ENCODE data around the gene STX18.

The STX18 gene

GRCh38 chr4:4439782-4440181 is 102.1 kb downstream of the STX18 start:
- H3K4me3 ChIP-seq (ENCODE audit: low read depth, low read length) = no peak overlapping the region
- TF ChIP-seq CTCF (IDR thresholded peaks at IDR 0.05; ENCODE audit: low read depth, low read length, missing control alignments) = no peak
- DNase-seq (ENCODE audit: low read depth) = no peak
- in situ Hi-C loops (cut with HindIII; ENCODE audit: low sequenced_read_pairs) = no loop called here

DNA sequence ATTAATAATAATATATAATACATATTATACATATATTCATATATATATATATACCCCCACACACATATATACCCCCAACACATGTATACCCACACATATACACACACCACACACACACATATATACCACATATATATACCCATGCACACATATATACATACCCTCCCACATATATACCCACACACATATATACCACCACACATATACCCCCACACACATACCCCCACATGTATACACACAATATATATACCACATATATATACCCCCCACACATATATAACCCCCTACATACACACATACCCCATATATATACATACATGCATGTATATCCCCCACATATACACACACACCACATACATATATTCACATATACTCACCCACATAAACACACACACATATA is 103.0 kb downstream of the STX18 start:
- TF ChIP-seq CTCF (IDR thresholded peaks at IDR 0.05; ENCODE audit: low read depth, low read length, missing control alignments) = no peak
- H3K4me3 ChIP-seq (ENCODE audit: low read depth, low read length) = no peak overlapping the region
- in situ Hi-C loops (cut with HindIII; ENCODE audit: low sequenced_read_pairs) = no loop called here
- DNase-seq (ENCODE audit: low read depth) = no peak

GRCh38 chr4:4437798-4438470 is 103.9 kb downstream of the STX18 start:
- H3K4me3 ChIP-seq (ENCODE audit: low read depth, low read length) = no peak overlapping the region
- in situ Hi-C loops (cut with HindIII; ENCODE audit: low sequenced_read_pairs) = no loop called here
- no peak for DNase-seq (ENCODE audit: low read depth)
- TF ChIP-seq CTCF (IDR thresholded peaks at IDR 0.05; ENCODE audit: low read depth, low read length, missing control alignments) = no peak

GRCh38 chr4:4436244-4436823 is 105.5 kb downstream of the STX18 start:
- no peak overlapping the region for H3K4me3 ChIP-seq (ENCODE audit: low read depth, low read length)
- TF ChIP-seq CTCF (IDR thresholded peaks at IDR 0.05; ENCODE audit: low read depth, low read length, missing control alignments) = no peak
- no peak for DNase-seq (ENCODE audit: low read depth)
- in situ Hi-C loops (cut with HindIII; ENCODE audit: low sequenced_read_pairs) = no loop called here

GRCh38 chr4:4433941-4434340 is 107.9 kb downstream of the STX18 start:
- in situ Hi-C loops (cut with HindIII; ENCODE audit: low sequenced_read_pairs) = no loop called here
- no peak overlapping the region for H3K4me3 ChIP-seq (ENCODE audit: low read depth, low read length)
- no peak for TF ChIP-seq CTCF (IDR thresholded peaks at IDR 0.05; ENCODE audit: low read depth, low read length, missing control alignments)
- DNase-seq (ENCODE audit: low read depth) = no peak

GRCh38 chr4:4432341-4433125 is 109.3 kb downstream of the STX18 start:
- no peak for DNase-seq (ENCODE audit: low read depth)
- TF ChIP-seq CTCF (IDR thresholded peaks at IDR 0.05; ENCODE audit: low read depth, low read length, missing control alignments) = no peak
- H3K4me3 ChIP-seq (ENCODE audit: low read depth, low read length) = no peak overlapping the region
- in situ Hi-C loops (cut with HindIII; ENCODE audit: low sequenced_read_pairs) = no loop called here

Data from astrocyte of the cerebellum (primary cell).